ENCODE results near the gene DLK1.
A peak's percentile ranks its signal among the peaks of the same experiment; 100 is the strongest.

DLK1 gene

GRCh38 chr14:100762901-100763300, 36.2 kb downstream of the DLK1 start:
- DNase-seq, result no peak

GRCh38 chr14:100764471-100765115, 37.9 kb downstream of the DLK1 start:
- DNase-seq, result no peak

- no peak for DNase-seq
These were observed 38.6 kb downstream of the DLK1 start for GRCh38 chr14:100765296-100765695.

- no peak for DNase-seq
These were observed 39.3 kb downstream of the DLK1 start for GRCh38 chr14:100765991-100766390.

GRCh38 chr14:100767003-100767787, 40.5 kb downstream of the DLK1 start:
- DNase-seq, result no peak

GRCh38 chr14:100767788-100768536, 41.3 kb downstream of the DLK1 start:
- DNase-seq, result no peak

GRCh38 chr14:100769035-100769939, 42.6 kb downstream of the DLK1 start:
- no peak for DNase-seq

- DNase-seq, result no peak
These were observed 43.4 kb downstream of the DLK1 start for GRCh38 chr14:100770046-100770445.

- DNase-seq, result peak; percentile 25
These were observed 44.0 kb downstream of the DLK1 start for GRCh38 chr14:100770605-100771120.

- DNase-seq, result peak; percentile 67
These were observed 44.6 kb downstream of the DLK1 start for GRCh38 chr14:100771121-100771800.

GRCh38 chr14:100772607-100773165, 46.0 kb downstream of the DLK1 start:
- DNase-seq, result no peak

GRCh38 chr14:100773331-100774163, 46.9 kb downstream of the DLK1 start:
- DNase-seq, result no peak

GRCh38 chr14:100774164-100774537, 47.5 kb downstream of the DLK1 start:
- DNase-seq, result no peak

GRCh38 chr14:100775351-100775830, 48.7 kb downstream of the DLK1 start:
- no peak for DNase-seq

GRCh38 chr14:100775831-100776591, 49.3 kb downstream of the DLK1 start:
- DNase-seq, result no peak

- DNase-seq, result no peak
These were observed 50.1 kb downstream of the DLK1 start for GRCh38 chr14:100776681-100777365.

GRCh38 chr14:100777366-100777817, 50.7 kb downstream of the DLK1 start:
- no peak for DNase-seq

- DNase-seq, result no peak
These were observed 51.3 kb downstream of the DLK1 start for GRCh38 chr14:100777818-100778525.

Data from GF-D8 (cell line).